GM21529 (cell line): ENCODE results near the gene TTLL11.

ENCODE experiments used
- ATAC-seq: cut with Tn5 transposase; IDR thresholded peaks from one replicate; pipeline ENCODE4 v1.9.1; 2021; ENCODE audit not compliant: unreplicated experiment

The TTLL11 gene

GRCh38 chr9:121944711-121945191 is 148.4 kb downstream of the TTLL11 start:
- no peak for ATAC-seq

- ATAC-seq, result no peak
These were observed 149.6 kb downstream of the TTLL11 start for GRCh38 chr9:121943463-121943862.

- no peak for ATAC-seq
These were observed 150.2 kb downstream of the TTLL11 start for GRCh38 chr9:121942866-121943382.

GRCh38 chr9:121942313-121942712 is 150.8 kb downstream of the TTLL11 start:
- no peak for ATAC-seq

GRCh38 chr9:121939643-121940042 is 153.5 kb downstream of the TTLL11 start:
- ATAC-seq, result no peak

- no peak for ATAC-seq
These were observed 154.5 kb downstream of the TTLL11 start for GRCh38 chr9:121938621-121939020.

- ATAC-seq, result no peak
These were observed 155.9 kb downstream of the TTLL11 start for GRCh38 chr9:121937240-121937639.

- no peak for ATAC-seq
These were observed 157.4 kb downstream of the TTLL11 start for GRCh38 chr9:121935739-121936138.

GRCh38 chr9:121930956-121931355 is 162.2 kb downstream of the TTLL11 start:
- ATAC-seq, result no peak

GRCh38 chr9:121929893-121930875 is 162.9 kb downstream of the TTLL11 start:
- ATAC-seq, result no peak

GRCh38 chr9:121927636-121928035 is 165.5 kb downstream of the TTLL11 start:
- ATAC-seq, result no peak

GRCh38 chr9:121927081-121927480 is 166.0 kb downstream of the TTLL11 start:
- no peak for ATAC-seq

- ATAC-seq, result no peak
These were observed 166.7 kb downstream of the TTLL11 start for GRCh38 chr9:121926351-121926801.

- ATAC-seq, result no peak
These were observed 167.2 kb downstream of the TTLL11 start for GRCh38 chr9:121925935-121926334.

- no peak for ATAC-seq
These were observed 168.4 kb downstream of the TTLL11 start for GRCh38 chr9:121924700-121925099.

- ATAC-seq, result no peak
These were observed 171.7 kb downstream of the TTLL11 start for GRCh38 chr9:121921444-121921843.

- ATAC-seq, result no peak
These were observed 175.5 kb downstream of the TTLL11 start for GRCh38 chr9:121917375-121918335.

- ATAC-seq, result no peak
These were observed 177.8 kb downstream of the TTLL11 start for GRCh38 chr9:121915304-121915625.

- ATAC-seq, result no peak
These were observed 178.4 kb downstream of the TTLL11 start for GRCh38 chr9:121914604-121915303.

- no peak for ATAC-seq
These were observed 179.0 kb downstream of the TTLL11 start for GRCh38 chr9:121914017-121914595.
